GM21515 (cell line): ENCODE results near the gene ABHD12.

ENCODE experiments used
- ATAC-seq: cut with Tn5 transposase; IDR thresholded peaks from one replicate; pipeline ENCODE4 v1.9.1; 2021; ENCODE audit not compliant: unreplicated experiment

Gene ABHD12

GRCh38 chr20:25293507-25293906 is 97.1 kb downstream of the ABHD12 start:
- ATAC-seq: no peak

- no peak for ATAC-seq
Measured at GRCh38 chr20:25292176-25292891, 98.3 kb downstream of the ABHD12 start.

- ATAC-seq: no peak
Measured at GRCh38 chr20:25291432-25292133, 99.1 kb downstream of the ABHD12 start.

- no peak for ATAC-seq
Measured at GRCh38 chr20:25290646-25291431, 99.8 kb downstream of the ABHD12 start.

- ATAC-seq: no peak
Measured at GRCh38 chr20:25289886-25290597, 100.6 kb downstream of the ABHD12 start.

GRCh38 chr20:25288291-25289181 is 102.1 kb downstream of the ABHD12 start:
- peak; percentile 92 for ATAC-seq

GRCh38 chr20:25287631-25288290 is 102.9 kb downstream of the ABHD12 start:
- ATAC-seq: no peak

GRCh38 chr20:25286917-25287316 is 103.7 kb downstream of the ABHD12 start:
- ATAC-seq: no peak

GRCh38 chr20:25285856-25286798 is 104.5 kb downstream of the ABHD12 start:
- no peak for ATAC-seq

GRCh38 chr20:25285091-25285647 is 105.5 kb downstream of the ABHD12 start:
- no peak for ATAC-seq

GRCh38 chr20:25284131-25284601 is 106.5 kb downstream of the ABHD12 start:
- no peak for ATAC-seq

- no peak for ATAC-seq
Measured at GRCh38 chr20:25283221-25283951, 107.2 kb downstream of the ABHD12 start.

GRCh38 chr20:25282796-25283195 is 107.8 kb downstream of the ABHD12 start:
- ATAC-seq: no peak

GRCh38 chr20:25282034-25282781 is 108.4 kb downstream of the ABHD12 start:
- peak; percentile 1 for ATAC-seq

- ATAC-seq: peak; percentile 80
Measured at GRCh38 chr20:25281541-25281991, 109.1 kb downstream of the ABHD12 start.
